Neural progenitor cell (in vitro differentiated cells): ENCODE data around the gene KAZN. TPM values are rescaled to one million over a fixed set of nuclear protein-coding genes. Genes with fewer than 3 reads are reported as not detected.

Source experiments
- DNase-seq: peaks from one replicate; pipeline ENCODE4 v3.0.0-alpha.2; 2016; ENCODE audit warnings: low spot score
- H2AFZ ChIP-seq: fragments of 200-600 bp; sonication (generic); replicated peaks from 2 replicates; pipeline ENCODE4 v1.6.1; 2016; ENCODE audit warnings: antibody characterized with exemption
- H3F3A ChIP-seq: fragments of 200-600 bp; sonication (generic); 2 replicates; pipeline ENCODE4 v1.6.1; 2016; ENCODE audit warnings: antibody characterized with exemption, low read depth
- H3K27ac ChIP-seq: fragments of 200-600 bp; sonication (generic); 2 replicates; pipeline ENCODE4 v1.5.1; 2016; ENCODE audit warnings: mild to moderate bottlenecking
- H3K27me3 ChIP-seq: fragments of 200-600 bp; sonication (generic); 2 replicates; pipeline ENCODE4 v1.6.1; 2016; ENCODE audit warnings: mild to moderate bottlenecking, moderate library complexity
- H3K36me3 ChIP-seq: fragments of 200-600 bp; sonication (generic); 2 replicates; pipeline ENCODE4 v1.5.1; 2016
- H3K4me1 ChIP-seq: fragments of 200-600 bp; sonication (generic); 2 replicates; pipeline ENCODE4 v1.6.1; 2016; ENCODE audit warnings: mixed run types
- H3K4me2 ChIP-seq: fragments of 200-600 bp; sonication (generic); 2 replicates; pipeline ENCODE4 v1.6.1; 2016
- H3K4me3 ChIP-seq: fragments of 200-600 bp; sonication (generic); 2 replicates; pipeline ENCODE4 v1.5.1; 2016
- H3K79me2 ChIP-seq: fragments of 200-600 bp; sonication (generic); 2 replicates; pipeline ENCODE4 v1.6.1; 2016; ENCODE audit warnings: low read depth
- H3K9ac ChIP-seq: fragments of 200-600 bp; sonication (generic); 2 replicates; pipeline ENCODE4 v1.6.1; 2016
- H3K9me3 ChIP-seq: fragments of 200-600 bp; sonication (generic); 2 replicates; pipeline ENCODE4 v1.5.1; 2016; ENCODE audit warnings: low read depth
- H4K20me1 ChIP-seq: fragments of 200-600 bp; sonication (generic); 2 replicates; pipeline ENCODE4 v1.6.1; 2016; ENCODE audit warnings: low read depth
- H3K27ac Mint-ChIP-seq: 3 replicates; pipeline ENCODE4 v1.8.0; 2021; ENCODE audit warnings: mixed read lengths
- H3K27me3 Mint-ChIP-seq: 2 replicates; pipeline ENCODE4 v1.8.0; 2022; ENCODE audit warnings: low read depth, mild to moderate bottlenecking, inconsistent platforms, moderate library complexity, mixed read lengths; ENCODE audit not compliant: insufficient read depth
- H3K36me3 Mint-ChIP-seq: 3 replicates; pipeline ENCODE4 v1.8.0; 2021; ENCODE audit warnings: mixed read lengths
- H3K4me1 Mint-ChIP-seq: 3 replicates; pipeline ENCODE4 v1.8.0; 2021; ENCODE audit warnings: mixed read lengths
- H3K4me3 Mint-ChIP-seq: 3 replicates; pipeline ENCODE4 v1.8.0; 2021; ENCODE audit warnings: mild to moderate bottlenecking, moderate library complexity, mixed read lengths
- H3K9me3 Mint-ChIP-seq: 3 replicates; pipeline ENCODE4 v1.8.0; 2020; ENCODE audit warnings: mixed read lengths
- EZH2 ChIP-seq: fragments of 200-600 bp; sonication (generic); IDR thresholded peaks from 2 replicates; pipeline ENCODE4 v1.6.1; 2017; ENCODE audit warnings: antibody characterized with exemption, mild to moderate bottlenecking, moderate library complexity
- EZH2phosphoT487 ChIP-seq: fragments of 200-600 bp; sonication (generic); IDR thresholded peaks from 2 replicates; pipeline ENCODE4 v1.6.1; 2017; ENCODE audit warnings: antibody characterized with exemption
- total RNA-seq: library from RNA; depleted of rRNA; stranded (reverse); fragments of >200 nt; gene quantifications from 2 replicates; pipeline ENCODE4 v1.2.3, GENCODE V29; 2015; ENCODE audit warnings: low replicate concordance
- TF ChIP-seq, protein P1 (sequence below): fragments of 200-600 bp; sonication (generic); IDR thresholded peaks from 2 replicates; pipeline ENCODE4 v1.5.1; 2017; ENCODE audit warnings: antibody characterized with exemption, mild to moderate bottlenecking

KAZN gene
- total RNA-seq, 1 donor from 2014 or later: 6.1 TPM

DNA sequence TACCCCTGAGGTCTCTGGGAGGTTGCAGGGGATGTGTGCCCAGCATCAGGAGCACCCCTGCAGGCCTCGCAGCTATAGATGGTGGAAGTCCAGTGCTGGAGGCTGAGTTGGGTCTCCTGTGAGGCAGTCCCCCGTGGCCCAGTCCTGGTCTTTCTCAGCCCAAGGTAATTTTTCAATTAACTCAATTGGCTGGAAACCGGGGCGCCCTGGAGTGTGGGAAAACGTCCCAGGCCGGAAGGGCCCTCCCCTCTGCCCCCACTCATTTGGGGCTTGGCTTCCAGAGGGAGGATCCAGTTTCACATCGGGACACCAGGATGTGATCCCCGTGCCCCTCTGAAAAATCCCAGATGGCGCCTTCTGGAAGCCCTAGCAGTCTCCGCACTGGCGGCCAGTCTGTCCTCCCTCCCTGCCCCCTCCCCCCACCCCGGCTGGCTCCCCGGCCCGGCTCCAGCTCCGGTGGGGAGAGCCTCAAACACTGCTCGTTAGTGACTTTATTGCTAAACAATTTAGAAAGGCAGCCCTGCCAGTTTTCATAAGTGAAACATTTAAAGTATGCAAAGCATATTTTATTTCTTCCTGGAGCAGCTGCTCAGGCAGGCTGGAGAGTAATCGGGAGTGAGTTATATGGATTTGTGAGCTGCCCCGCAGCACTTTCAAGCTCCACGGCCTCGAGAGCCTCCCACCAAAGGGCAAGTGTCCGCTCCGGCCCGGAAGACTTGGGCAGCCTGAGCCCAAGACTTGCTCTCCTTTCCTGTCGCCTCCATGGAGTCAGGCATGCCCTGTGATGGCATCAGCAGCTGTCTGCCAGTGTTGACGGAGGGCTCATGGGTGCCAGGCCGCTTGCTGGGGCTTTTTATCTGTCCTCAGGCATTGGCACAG is 346.9 kb downstream of the KAZN start:
- no peak overlapping the region for H3K9ac ChIP-seq
- H3K9me3 ChIP-seq: no peaks in the 10 kb centered on the region
- DNase-seq: peak; percentile 64
- Mint-ChIP-seq H3K4me1 (peaks cover 68% of the 10 kb centered on the region), H3K27me3 (peaks cover 6% of the 10 kb centered on the region), H3K4me3 (peak overlapping the region; percentile 57), H3K27ac (peak overlapping the region; percentile 63), H3K36me3 (no peaks in the 10 kb centered on the region), H3K9me3 (no peaks in the 10 kb centered on the region)
- peaks cover 10% of the 10 kb centered on the region for H3F3A ChIP-seq
- H3K4me2 ChIP-seq: peak overlapping the region; percentile 10
- H2AFZ ChIP-seq: no peak overlapping the region
- H3K27ac ChIP-seq: no peak overlapping the region
- no peaks in the 10 kb centered on the region for H3K27me3 ChIP-seq
- peaks cover 9% of the 10 kb centered on the region for H4K20me1 ChIP-seq
- H3K36me3 ChIP-seq: no peaks in the 10 kb centered on the region
- no peaks in the 10 kb centered on the region for H3K79me2 ChIP-seq
- TF ChIP-seq, protein P1, sequence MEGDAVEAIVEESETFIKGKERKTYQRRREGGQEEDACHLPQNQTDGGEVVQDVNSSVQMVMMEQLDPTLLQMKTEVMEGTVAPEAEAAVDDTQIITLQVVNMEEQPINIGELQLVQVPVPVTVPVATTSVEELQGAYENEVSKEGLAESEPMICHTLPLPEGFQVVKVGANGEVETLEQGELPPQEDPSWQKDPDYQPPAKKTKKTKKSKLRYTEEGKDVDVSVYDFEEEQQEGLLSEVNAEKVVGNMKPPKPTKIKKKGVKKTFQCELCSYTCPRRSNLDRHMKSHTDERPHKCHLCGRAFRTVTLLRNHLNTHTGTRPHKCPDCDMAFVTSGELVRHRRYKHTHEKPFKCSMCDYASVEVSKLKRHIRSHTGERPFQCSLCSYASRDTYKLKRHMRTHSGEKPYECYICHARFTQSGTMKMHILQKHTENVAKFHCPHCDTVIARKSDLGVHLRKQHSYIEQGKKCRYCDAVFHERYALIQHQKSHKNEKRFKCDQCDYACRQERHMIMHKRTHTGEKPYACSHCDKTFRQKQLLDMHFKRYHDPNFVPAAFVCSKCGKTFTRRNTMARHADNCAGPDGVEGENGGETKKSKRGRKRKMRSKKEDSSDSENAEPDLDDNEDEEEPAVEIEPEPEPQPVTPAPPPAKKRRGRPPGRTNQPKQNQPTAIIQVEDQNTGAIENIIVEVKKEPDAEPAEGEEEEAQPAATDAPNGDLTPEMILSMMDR: no peak
- TF ChIP-seq EZH2phosphoT487 (no peak), EZH2 (no peak)
- no peak overlapping the region for H3K4me3 ChIP-seq
- H3K4me1 ChIP-seq: peaks cover 33% of the 10 kb centered on the region

DNA sequence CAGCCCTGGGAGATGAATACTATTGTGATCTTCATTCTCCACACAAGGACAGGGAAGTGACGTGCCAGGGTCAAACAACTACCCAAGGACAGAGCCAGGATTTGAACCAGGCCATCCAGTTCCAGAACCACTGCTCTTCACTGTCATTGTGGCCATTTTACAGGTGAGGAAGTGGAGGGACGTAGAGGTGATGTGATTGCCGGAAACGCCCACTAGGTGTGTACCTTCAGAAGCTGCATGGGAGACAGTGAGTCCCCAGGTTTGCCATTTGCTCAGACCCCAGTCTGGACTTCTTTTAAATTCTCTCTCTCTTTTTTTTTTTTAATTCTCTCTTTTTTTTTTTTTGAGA is 347.5 kb downstream of the KAZN start:
- no peaks in the 10 kb centered on the region for H3K36me3 ChIP-seq
- Mint-ChIP-seq H3K27me3 (peaks cover 4% of the 10 kb centered on the region), H3K4me1 (peaks cover 71% of the 10 kb centered on the region), H3K27ac (no peak overlapping the region), H3K9me3 (no peaks in the 10 kb centered on the region), H3K36me3 (no peaks in the 10 kb centered on the region), H3K4me3 (peak overlapping the region; percentile 57)
- no peaks in the 10 kb centered on the region for H3K9me3 ChIP-seq
- H3K79me2 ChIP-seq: no peaks in the 10 kb centered on the region
- DNase-seq: no peak
- H3K4me2 ChIP-seq: no peak overlapping the region
- H3K9ac ChIP-seq: no peak overlapping the region
- H3K27ac ChIP-seq: no peak overlapping the region
- no peak overlapping the region for H3K4me3 ChIP-seq
- TF ChIP-seq EZH2phosphoT487: no peak
- TF ChIP-seq, protein P1: no peak
- TF ChIP-seq EZH2: no peak
- H4K20me1 ChIP-seq: peaks cover 9% of the 10 kb centered on the region
- no peaks in the 10 kb centered on the region for H3K27me3 ChIP-seq
- no peak overlapping the region for H2AFZ ChIP-seq
- H3K4me1 ChIP-seq: peaks cover 37% of the 10 kb centered on the region
- peaks cover 10% of the 10 kb centered on the region for H3F3A ChIP-seq

- Histone ChIP-seq H3K9ac (no peak overlapping the region), H3K9me3 (no peaks in the 10 kb centered on the region), H4K20me1 (peaks cover 9% of the 10 kb centered on the region), H3K27ac (no peak overlapping the region), H3K4me3 (no peak overlapping the region), H3K27me3 (no peaks in the 10 kb centered on the region), H3F3A (peaks cover 10% of the 10 kb centered on the region), H3K4me1 (peaks cover 38% of the 10 kb centered on the region), H3K4me2 (no peak overlapping the region), H3K36me3 (no peaks in the 10 kb centered on the region), H3K79me2 (no peaks in the 10 kb centered on the region), H2AFZ (no peak overlapping the region)
- Mint-ChIP-seq H3K9me3 (no peaks in the 10 kb centered on the region), H3K27ac (peak overlapping the region; percentile 77), H3K4me1 (peaks cover 70% of the 10 kb centered on the region), H3K27me3 (peaks cover 2% of the 10 kb centered on the region), H3K4me3 (peak overlapping the region; percentile 41), H3K36me3 (no peaks in the 10 kb centered on the region)
- TF ChIP-seq EZH2 (no peak), EZH2phosphoT487 (no peak)
- TF ChIP-seq, protein P1: no peak
- no peak for DNase-seq
Observed at GRCh38 chr1:14946684-14947238, 348.3 kb downstream of the KAZN start.
